CD8-positive, alpha-beta memory T cell (primary cell): ENCODE measurements around the gene UBA7. TPM values are rescaled to one million over a fixed set of nuclear protein-coding genes. Genes with fewer than 3 reads are reported as not detected.

Experiments used
- CTCF ChIA-PET: fragments of 350-600 bp; sonication (Branson Sonifier 250); formaldehyde crosslinking; loops from one replicate; lab custom pipeline; 2021; ENCODE audit warnings: antibody characterized with exemption; lab: Charles Lee
- POLR2A ChIA-PET: fragments of 350-600 bp; sonication (Branson Sonifier 250); formaldehyde crosslinking; loops from one replicate; lab custom pipeline; 2021; ENCODE audit warnings: antibody characterized with exemption; lab: Charles Lee
- DNase-seq, 5 donors: peaks; one replicate each; pipeline versions ENCODE4 v3.0.0 to v3.0.0-alpha.2; 2020 to 2022; ENCODE audit warnings: mixed read lengths in 1 of 5
- H3K27ac ChIP-seq: one replicate; pipeline ENCODE4 v1.7.0; 2013; ENCODE audit warnings: low read depth, mild to moderate bottlenecking, low read length, moderate library complexity
- H3K27me3 ChIP-seq: 2 replicates; pipeline ENCODE4 v1.7.0; 2013; ENCODE audit warnings: low read length, mild to moderate bottlenecking; ENCODE audit not compliant: insufficient read depth, poor library complexity, severe bottlenecking
- H3K36me3 ChIP-seq: 2 replicates; pipeline ENCODE4 v1.7.0; 2013; ENCODE audit warnings: mild to moderate bottlenecking, low read length, moderate library complexity; ENCODE audit not compliant: insufficient read depth
- H3K4me1 ChIP-seq: 2 replicates; pipeline ENCODE4 v1.7.0; 2013; ENCODE audit warnings: mild to moderate bottlenecking, low read length, moderate library complexity; ENCODE audit not compliant: insufficient read depth
- H3K4me3 ChIP-seq: 2 replicates; pipeline ENCODE4 v1.7.0; 2013; ENCODE audit warnings: mild to moderate bottlenecking, low read length
- H3K9me3 ChIP-seq: 2 replicates; pipeline ENCODE4 v1.7.0; 2013; ENCODE audit warnings: mild to moderate bottlenecking, low read length
- H3K27ac Mint-ChIP-seq, 8 donors: one replicate each; pipeline ENCODE4 v1.8.0; 2020 to 2021; ENCODE audit warnings: mixed read lengths in 8 of 8, mild to moderate bottlenecking in 6 of 8, inconsistent platforms in 3 of 8, moderate library complexity in 3 of 8
- H3K27me3 Mint-ChIP-seq, 2 donors: one replicate each; pipeline ENCODE4 v1.8.0; 2020 to 2021; ENCODE audit warnings: mixed read lengths in 2 of 2, mild to moderate bottlenecking in 1 of 2, moderate library complexity in 1 of 2
- H3K36me3 Mint-ChIP-seq, 3 donors: one replicate each; pipeline ENCODE4 v1.8.0; 2020 to 2021; ENCODE audit warnings: mixed read lengths in 3 of 3, inconsistent platforms in 1 of 3, mild to moderate bottlenecking in 1 of 3
- H3K4me1 Mint-ChIP-seq, 3 donors: one replicate each; pipeline ENCODE4 v1.8.0; 2020 to 2021; ENCODE audit warnings: mixed read lengths in 3 of 3, inconsistent platforms in 1 of 3, mild to moderate bottlenecking in 1 of 3
- H3K4me3 Mint-ChIP-seq, 7 donors: one replicate each; pipeline ENCODE4 v1.8.0; 2020 to 2021; ENCODE audit warnings: mixed read lengths in 7 of 7, mild to moderate bottlenecking in 6 of 7, moderate library complexity in 4 of 7, inconsistent platforms in 2 of 7
- H3K9me3 Mint-ChIP-seq, 5 donors: one replicate each; pipeline ENCODE4 v1.8.0; 2020 to 2022; ENCODE audit warnings: mixed read lengths in 5 of 5, mild to moderate bottlenecking in 3 of 5, moderate library complexity in 2 of 5, inconsistent platforms in 1 of 5
- polyA plus RNA-seq: library from polyadenylated mRNA; unstranded; fragments of 300-500 nt; fragmentation: Illumina TruSeq; gene quantifications from one replicate; pipeline ENCODE4 v1.2.3, GENCODE V29; 2021
- total RNA-seq, 2 experiments: library from RNA; stranded (reverse); gene quantifications; one replicate each; pipeline ENCODE4 v1.2.3, GENCODE V29; 2021

The UBA7 gene
- total and polyA plus RNA-seq, 3 experiments from 2014 or later, result 40.7 to 58.3 (median 57.8) TPM

DNA sequence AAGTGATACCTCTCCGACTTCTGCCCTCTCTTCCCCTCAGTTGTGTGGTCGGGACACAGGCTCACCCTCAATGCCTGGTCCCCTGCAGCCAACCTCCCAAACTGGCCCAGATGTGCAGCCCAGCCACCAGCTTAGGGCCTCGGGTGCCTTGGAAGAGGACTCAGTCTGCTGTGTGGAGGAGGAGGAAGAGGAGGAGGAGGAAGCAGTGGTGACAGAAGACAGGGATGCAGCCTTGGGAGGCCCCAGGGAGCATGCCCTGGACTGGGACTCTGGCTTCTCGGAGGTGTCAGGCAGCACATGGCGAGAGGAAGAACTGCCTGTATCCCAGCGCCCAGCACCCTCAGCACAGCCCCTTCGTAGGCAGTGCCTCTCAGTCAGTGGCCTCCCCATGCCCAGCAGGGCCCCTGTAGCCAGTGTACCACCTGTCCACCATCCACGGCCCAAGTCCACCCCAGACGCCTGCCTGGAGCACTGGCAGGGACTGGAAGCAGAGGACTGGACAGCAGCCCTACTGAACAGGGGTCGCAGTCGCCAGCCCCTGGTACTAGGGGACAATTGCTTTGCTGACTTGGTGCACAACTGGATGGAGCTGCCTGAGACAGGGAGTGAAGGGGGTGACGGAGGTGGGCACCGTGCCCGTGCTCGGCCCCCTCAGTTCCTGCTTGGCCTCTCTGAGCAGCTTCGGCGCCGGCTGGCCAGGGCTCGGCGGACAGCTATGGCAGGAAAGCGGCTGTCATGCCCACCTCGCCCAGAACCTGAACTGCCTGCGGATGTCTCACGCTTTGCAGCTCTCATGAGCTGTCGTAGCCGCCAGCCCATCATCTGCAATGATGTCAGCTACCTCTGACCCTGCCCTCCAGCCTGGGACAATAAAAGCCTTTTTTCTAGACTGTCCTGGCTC lies 9.4 kb downstream of the UBA7 start:
- no peak overlapping the region for H3K27ac ChIP-seq

GRCh38 chr3:49803465-49804140 lies 10.2 kb downstream of the UBA7 start:
- Mint-ChIP-seq H3K4me1 (peaks cover 29 to 58% (median 37%) of the 10 kb centered on the region in 3 donors), H3K27me3 (peaks cover 0 to 6% of the 10 kb centered on the region in 2 donors), H3K27ac (peak overlapping the region in 7 of 8 donors; percentile 29 to 85 (median 61)), H3K9me3 (peaks cover 0 to 2% (median 0%) of the 10 kb centered on the region in 5 donors), H3K4me3 (peak overlapping the region; percentile 83 to 95 (median 91)), H3K36me3 (peaks cover 0 to 14% (median 1%) of the 10 kb centered on the region in 3 donors)
- CTCF ChIA-PET, result interaction anchor here (0.8 to 12.4 kb wide), 13 partner anchors 9 to 285 kb away, joined by 3 to 246 read pairs (median 8); partner anchors contain the start of genes IP6K1, RBM5 and UBA7
- Histone ChIP-seq H3K27me3 (no peaks in the 10 kb centered on the region), H3K4me1 (peaks cover 41% of the 10 kb centered on the region), H3K27ac (peak overlapping the region; percentile 86), H3K4me3 (peak overlapping the region; percentile 91), H3K36me3 (no peaks in the 10 kb centered on the region), H3K9me3 (no peaks in the 10 kb centered on the region)
- POLR2A ChIA-PET, result interaction anchor here (0.6 to 2.6 kb wide), 13 partner anchors 8 to 126 kb away, joined by 3 to 41 read pairs (median 3); partner anchors contain the start of genes AMIGO3, IP6K1, MON1A and UBA7
- DNase-seq, result peak; percentile 44 to 66 (median 51)

More for the DNA sequence above, 9.4 kb downstream of the UBA7 start:
- H3K27ac Mint-ChIP-seq, result peak overlapping the region in 5 of 8 donors; percentile 10 to 85 (median 77)
- H3K36me3 Mint-ChIP-seq, result peaks cover 0 to 22% (median 1%) of the 10 kb centered on the region in 3 donors
- no peaks in the 10 kb centered on the region for H3K9me3 ChIP-seq
- peaks cover 0 to 4% of the 10 kb centered on the region in 2 donors for H3K27me3 Mint-ChIP-seq
- CTCF ChIA-PET, result interaction anchor here (1.5 to 12.4 kb wide), 6 partner anchors 8 to 265 kb away, joined by 4 to 246 read pairs (median 17); partner anchors contain the start of genes IP6K1 and UBA7
- H3K4me1 Mint-ChIP-seq, result peaks cover 29 to 58% (median 38%) of the 10 kb centered on the region in 3 donors
- peaks cover 41% of the 10 kb centered on the region for H3K4me1 ChIP-seq
- peak overlapping the region; percentile 83 to 95 (median 91) for H3K4me3 Mint-ChIP-seq
- POLR2A ChIA-PET, result interaction anchor here (0.6 to 2.6 kb wide), 6 partner anchors 7 to 84 kb away, joined by 3 to 41 read pairs (median 4); partner anchors contain the start of gene UBA7
- peak overlapping the region; percentile 91 for H3K4me3 ChIP-seq
- no peaks in the 10 kb centered on the region for H3K36me3 ChIP-seq
- H3K27me3 ChIP-seq, result no peaks in the 10 kb centered on the region
- no peak for DNase-seq
- peaks cover 0 to 2% (median 0%) of the 10 kb centered on the region in 5 donors for H3K9me3 Mint-ChIP-seq

- Mint-ChIP-seq H3K27me3 (peaks cover 0 to 6% of the 10 kb centered on the region in 2 donors), H3K4me3 (peak within 1 kb of the TSS; percentile 86 to 95 (median 91)), H3K27ac (peak within 1 kb of the TSS; percentile 81 to 97 (median 93)), H3K4me1 (peaks cover 24 to 51% (median 33%) of the 10 kb centered on the region in 3 donors), H3K36me3 (peaks cover 0 to 9% (median 0%) of the 10 kb centered on the region in 3 donors), H3K9me3 (peaks cover 0 to 2% (median 0%) of the 10 kb centered on the region in 5 donors)
- POLR2A ChIA-PET, result interaction anchor here (0.6 to 2.6 kb wide), 17 partner anchors 9 to 489 kb away, joined by 3 to 41 read pairs (median 3); partner anchors contain the start of genes AMIGO3, IFRD2, IP6K1 and MON1A
- no peaks in the 10 kb centered on the region for H3K9me3 ChIP-seq
- H3K27me3 ChIP-seq, result no peaks in the 10 kb centered on the region
- no peaks in the 10 kb centered on the region for H3K36me3 ChIP-seq
- H3K4me1 ChIP-seq, result peaks cover 35% of the 10 kb centered on the region
- peak; percentile 83 to 92 (median 83) for DNase-seq
- CTCF ChIA-PET, result interaction anchor here (0.8 to 12.4 kb wide), 18 partner anchors 10 to 286 kb away, joined by 3 to 246 read pairs (median 6); partner anchors contain the start of genes IP6K1, RBM5 and UBA7
- H3K27ac ChIP-seq, result peak within 1 kb of the TSS; percentile 86
- H3K4me3 ChIP-seq, result peak within 1 kb of the TSS; percentile 91
Observed at GRCh38 chr3:49802719-49803464, 10.9 kb downstream of the UBA7 start, which contains the start of gene INKA1. INKA1 (plus strand) TSS chr3:49803261; CDS start chr3:49803393, 132 bp downstream.

GRCh38 chr3:49801160-49801559 lies 12.6 kb downstream of the UBA7 start:
- CTCF ChIA-PET, result interaction anchor here (3.2 to 12.4 kb wide), 2 partner anchors 12 to 38 kb away, joined by 35 to 246 read pairs; partner anchors contain the start of gene UBA7
- no peak for DNase-seq
- Histone ChIP-seq H3K4me3 (no peak overlapping the region), H3K4me1 (peaks cover 18% of the 10 kb centered on the region), H3K27ac (no peak overlapping the region), H3K9me3 (no peaks in the 10 kb centered on the region), H3K27me3 (no peaks in the 10 kb centered on the region), H3K36me3 (no peaks in the 10 kb centered on the region)
- Mint-ChIP-seq H3K27ac (peak overlapping the region in 2 of 8 donors; percentile 43 to 45), H3K4me1 (peaks cover 9 to 34% (median 18%) of the 10 kb centered on the region in 3 donors), H3K9me3 (peaks cover 0 to 2% (median 0%) of the 10 kb centered on the region in 5 donors), H3K4me3 (peak overlapping the region in 5 of 7 donors; percentile 1 to 55 (median 30)), H3K27me3 (peaks cover 0 to 6% of the 10 kb centered on the region in 2 donors), H3K36me3 (peaks cover 0 to 3% (median 0%) of the 10 kb centered on the region in 3 donors)
- POLR2A ChIA-PET, result no interaction called here

DNA sequence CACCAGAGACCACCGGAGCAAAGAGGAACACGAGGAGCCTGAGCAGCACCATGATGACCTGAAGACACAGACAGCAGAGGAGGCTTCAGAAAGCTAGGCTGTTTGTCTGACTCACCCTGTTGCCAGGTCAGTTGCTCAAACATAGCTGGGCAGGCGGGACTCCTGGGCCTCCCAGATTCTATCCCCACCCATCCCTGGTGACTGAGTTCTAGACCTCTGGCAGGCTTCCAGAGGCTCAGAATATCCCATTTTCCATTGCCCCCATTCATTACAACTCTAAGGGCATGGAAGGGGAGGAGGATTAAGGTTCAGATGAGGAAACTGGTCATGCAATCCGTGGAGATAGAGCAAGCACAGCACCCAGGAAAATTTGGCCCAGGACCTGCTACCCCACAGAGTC lies 14.0 kb downstream of the UBA7 start, which contains the start of gene CDHR4:
CDHR4 (minus strand) TSS at position 113 of the 400 bp plus-strand sequence; CDS start at position 52, 61 bp downstream.
- Mint-ChIP-seq H3K4me1 (peaks cover 9 to 20% (median 9%) of the 10 kb centered on the region in 3 donors), H3K36me3 (peaks cover 0 to 3% (median 0%) of the 10 kb centered on the region in 3 donors), H3K27ac (no peak within 1 kb of the TSS), H3K4me3 (peak within 1 kb of the TSS in 1 of 7 donors; percentile 45), H3K27me3 (peaks cover 0 to 6% of the 10 kb centered on the region in 2 donors), H3K9me3 (peaks cover 0 to 2% (median 0%) of the 10 kb centered on the region in 5 donors)
- no peak for DNase-seq
- Histone ChIP-seq H3K4me3 (no peak within 1 kb of the TSS), H3K27me3 (no peaks in the 10 kb centered on the region), H3K9me3 (no peaks in the 10 kb centered on the region), H3K36me3 (no peaks in the 10 kb centered on the region), H3K4me1 (peaks cover 12% of the 10 kb centered on the region), H3K27ac (no peak within 1 kb of the TSS)
- ChIA-PET POLR2A (no interaction called here), CTCF (interaction anchor here (12.4 kb wide), 1 partner anchor 39 kb away, joined by 246 read pairs; no protein-coding TSS in a partner anchor)

DNA sequence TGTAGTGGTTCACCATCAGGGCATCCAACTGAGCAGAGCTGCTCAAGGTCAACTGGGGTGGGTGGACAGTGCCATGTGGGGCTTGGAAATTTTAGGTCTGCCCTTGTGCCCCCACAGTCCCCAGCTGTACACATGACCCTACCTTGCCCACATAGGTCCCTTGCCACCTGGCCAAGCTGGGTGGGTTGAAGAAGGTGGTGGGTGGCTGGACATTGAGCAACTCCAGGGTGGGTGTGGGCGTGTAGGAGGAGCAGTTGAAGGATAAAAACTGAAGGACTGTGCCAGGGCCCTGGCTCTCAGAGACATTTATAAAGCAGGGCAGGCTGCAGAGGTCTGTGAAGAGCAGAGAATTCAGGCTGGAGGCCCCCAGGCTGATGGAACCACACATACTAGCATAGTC lies 14.6 kb downstream of the UBA7 start:
- Mint-ChIP-seq H3K36me3 (peaks cover 0 to 3% (median 0%) of the 10 kb centered on the region in 3 donors), H3K27ac (no peak overlapping the region), H3K4me1 (peaks cover 8 to 16% (median 8%) of the 10 kb centered on the region in 3 donors), H3K4me3 (peak overlapping the region in 1 of 7 donors; percentile 15), H3K9me3 (peaks cover 0 to 2% (median 0%) of the 10 kb centered on the region in 5 donors), H3K27me3 (peaks cover 0 to 6% of the 10 kb centered on the region in 2 donors)
- Histone ChIP-seq H3K4me3 (no peak overlapping the region), H3K9me3 (no peaks in the 10 kb centered on the region), H3K27ac (no peak overlapping the region), H3K4me1 (peaks cover 11% of the 10 kb centered on the region), H3K36me3 (no peaks in the 10 kb centered on the region), H3K27me3 (no peaks in the 10 kb centered on the region)
- no peak for DNase-seq
- CTCF ChIA-PET, result interaction anchor here (12.4 kb wide), 1 partner anchor 40 kb away, joined by 246 read pairs; no protein-coding TSS in a partner anchor
- POLR2A ChIA-PET, result no interaction called here
